HCT116 (cell line): ENCODE data around the gene GDPD2. TPM values are rescaled to one million over a fixed set of nuclear protein-coding genes. Genes with fewer than 3 reads are reported as not detected.

ENCODE experiments used
- ATAC-seq: fragments of 200-7000 bp; cut with Tn5 transposase; 2 replicates; pipeline ENCODE4 v1.9.1; 2020; ENCODE audit warnings: mild to moderate bottlenecking, moderate library complexity
- BruUV-seq: library from RNA; stranded (reverse); fragments of 400-500 nt; replicated peaks from 2 replicates; lab custom pipeline; 2021; lab: Mats Ljungman, UMichigan
- CTCF ChIA-PET: fragments of 300-600 bp; sonication (Branson Sonifier 250); formaldehyde crosslinking; loops from one replicate; lab custom pipeline; 2021; ENCODE audit warnings: antibody characterized with exemption; lab: Charles Lee
- POLR2A ChIA-PET: fragments of 300-600, 350-600 bp; sonication (Branson Sonifier 250); formaldehyde crosslinking; loops from one replicate; lab custom pipeline; 2021; ENCODE audit warnings: antibody characterized with exemption; lab: Charles Lee
- RAD21 ChIA-PET, 2 experiments: fragments of 300-600 bp; sonication (Branson Sonifier 250); formaldehyde crosslinking; loops; one replicate each; lab custom pipeline; 2023; ENCODE audit warnings: low total read pairs in 2 of 2; ENCODE audit not compliant: uncharacterized antibody in 2 of 2, unreplicated experiment in 2 of 2, low non-redundant PET in 1 of 2; lab: Charles Lee
- DNase-seq: peaks from one replicate; pipeline ENCODE4 v3.0.0-alpha.2; 2010; ENCODE audit warnings: low read depth, low spot score
- H2AFZ ChIP-seq: fragments of 200-600 bp; shearing (Covaris generic), sonication (generic); 2 replicates; pipeline ENCODE4 v1.6.1; 2017; ENCODE audit warnings: low read depth, mixed run types, mixed read lengths, antibody characterized with exemption, low read length; ENCODE audit not compliant: poor library complexity, severe bottlenecking
- H3K27ac ChIP-seq: 2 replicates; pipeline ENCODE4 v1.5.1; 2012; ENCODE audit warnings: low read depth, low read length
- H3K27me3 ChIP-seq: fragments of 200-600 bp; sonication (generic); 2 replicates; pipeline ENCODE4 v1.6.1; 2016; ENCODE audit warnings: mixed run types, low read length, mixed read lengths; ENCODE audit not compliant: insufficient read depth
- H3K36me3 ChIP-seq, 2 experiments: fragments of 200-500 bp in 1 of 2; fragments of 200-600 bp in 1 of 2; sonication (Bioruptor generic) in 1 of 2; sonication (generic) in 1 of 2; 2 replicates each; pipeline versions ENCODE4 v1.5.1 to v1.6.1; 2014 to 2016; ENCODE audit warnings: low read length in 2 of 2, inconsistent platforms in 1 of 2, mixed read lengths in 1 of 2, mixed run types in 1 of 2; ENCODE audit not compliant: insufficient read depth in 2 of 2, control insufficient read depth in 1 of 2
- H3K4me1 ChIP-seq, 2 experiments: fragments of 200-600 bp in 1 of 2; sonication (generic) in 1 of 2; 2 replicates each; pipeline versions ENCODE4 v1.5.1 to v1.6.1; 2012 to 2017; ENCODE audit warnings: low read length in 2 of 2, inconsistent platforms in 1 of 2, mild to moderate bottlenecking in 1 of 2, mixed read lengths in 1 of 2, mixed run types in 1 of 2, moderate library complexity in 1 of 2; ENCODE audit not compliant: insufficient read depth in 2 of 2, control insufficient read depth in 1 of 2
- H3K4me2 ChIP-seq: fragments of 200-600 bp; sonication (generic); 2 replicates; pipeline ENCODE4 v1.6.1; 2017; ENCODE audit warnings: mixed run types, low read length, mixed read lengths
- H3K4me3 ChIP-seq, 2 experiments: fragments of 200-600 bp in 1 of 2; sonication (generic) in 1 of 2; replicated peaks in 1 of 2; 2 replicates each; pipeline ENCODE4 v1.5.1; 2011 to 2016; ENCODE audit warnings: low read length in 2 of 2, control low read depth in 1 of 2, low read depth in 1 of 2, mild to moderate bottlenecking in 1 of 2, mixed read lengths in 1 of 2, mixed run types in 1 of 2
- H3K79me2 ChIP-seq: fragments of 200-600 bp; sonication (generic); 2 replicates; pipeline ENCODE4 v1.6.1; 2017; ENCODE audit warnings: mild to moderate bottlenecking, mixed run types, low read length, moderate library complexity, mixed read lengths; ENCODE audit not compliant: insufficient read depth
- H3K9ac ChIP-seq: fragments of 200-600 bp; sonication (generic); 2 replicates; pipeline ENCODE4 v1.6.1; 2016; ENCODE audit warnings: low read length, mixed read lengths
- H3K9me2 ChIP-seq: fragments of 200-600 bp; sonication (generic), shearing (Covaris generic); 2 replicates; pipeline ENCODE4 v1.6.1; 2017; ENCODE audit warnings: mixed run types, mild to moderate bottlenecking, moderate library complexity; ENCODE audit not compliant: insufficient read depth
- H3K9me3 ChIP-seq, 2 experiments: fragments of 200-500 bp in 1 of 2; fragments of 200-600 bp in 1 of 2; sonication (Bioruptor generic) in 1 of 2; sonication (generic) in 1 of 2; 2 replicates each; pipeline ENCODE4 v1.6.1; 2014 to 2017; ENCODE audit warnings: low read length in 2 of 2, mixed read lengths in 2 of 2, inconsistent platforms in 1 of 2, low read depth in 1 of 2, mild to moderate bottlenecking in 1 of 2, mixed run types in 1 of 2, moderate library complexity in 1 of 2; ENCODE audit not compliant: control insufficient read depth in 1 of 2, insufficient read depth in 1 of 2
- H4K20me1 ChIP-seq: fragments of 200-600 bp; sonication (generic), shearing (Covaris generic); 2 replicates; pipeline ENCODE4 v1.6.1; 2017; ENCODE audit warnings: mixed run types, mild to moderate bottlenecking, moderate library complexity; ENCODE audit not compliant: insufficient read depth
- CBX3 ChIP-seq: IDR thresholded peaks from 2 replicates; pipeline ENCODE4 v1.6.1; 2012; ENCODE audit warnings: low read depth
- EGR1 ChIP-seq: IDR thresholded peaks from 2 replicates; pipeline ENCODE4 v1.6.1; 2012; ENCODE audit warnings: low read depth
- ELF1 ChIP-seq: IDR thresholded peaks from 2 replicates; pipeline ENCODE4 v1.6.1; 2012; ENCODE audit warnings: low read depth, borderline replicate concordance
- EZH2 ChIP-seq: fragments of 200-600 bp; sonication (generic); IDR thresholded peaks from 2 replicates; pipeline ENCODE4 v1.6.1; 2017; ENCODE audit warnings: antibody characterized with exemption, mixed run types
- EZH2phosphoT487 ChIP-seq: fragments of 200-600 bp; IDR thresholded peaks from 2 replicates; pipeline ENCODE4 v1.6.1; 2018; ENCODE audit warnings: antibody characterized with exemption, borderline replicate concordance
- POLR2AphosphoS5 ChIP-seq: IDR thresholded peaks from 2 replicates; pipeline ENCODE4 v1.6.1; 2011; ENCODE audit warnings: mild to moderate bottlenecking, low read depth, low read length, moderate library complexity
- RAD21 ChIP-seq: IDR thresholded peaks from 2 replicates; pipeline ENCODE4 v1.6.1; 2012; ENCODE audit warnings: low read depth, mild to moderate bottlenecking
- SIN3A ChIP-seq: IDR thresholded peaks from 2 replicates; pipeline ENCODE4 v1.6.1; 2012; ENCODE audit warnings: low read depth
- SP1 ChIP-seq: IDR thresholded peaks from 2 replicates; pipeline ENCODE4 v1.6.1; 2012; ENCODE audit warnings: low read depth
- SRF ChIP-seq: IDR thresholded peaks from 2 replicates; pipeline ENCODE4 v1.6.1; 2012; ENCODE audit warnings: low read depth
- TCF7L2 ChIP-seq: IDR thresholded peaks from 2 replicates; pipeline ENCODE4 v1.7.0; 2011; ENCODE audit warnings: borderline replicate concordance, inconsistent platforms; ENCODE audit not compliant: insufficient read depth, insufficient read length; ENCODE audit errors: extremely low read depth
- YY1 ChIP-seq: IDR thresholded peaks from 2 replicates; pipeline ENCODE4 v1.6.1; 2011; ENCODE audit warnings: low read length, low read depth, moderate library complexity, mild to moderate bottlenecking; ENCODE audit not compliant: insufficient replicate concordance; ENCODE audit errors: extremely low read depth
- ZFX ChIP-seq: fragments of 450-650 bp; IDR thresholded peaks from 2 replicates; pipeline ENCODE4 v1.6.1; 2017
- ZNF274 ChIP-seq: fragments of 200-500 bp; sonication (Bioruptor generic); IDR thresholded peaks from 2 replicates; pipeline ENCODE4 v1.6.1; 2014; ENCODE audit warnings: mild to moderate bottlenecking, low read depth, low read length, inconsistent platforms
- intact Hi-C: fragments of 100-400 bp; cut with micrococcal nuclease; formaldehyde crosslinking; loops from 2 replicates; pipeline ENCODE4 v1.10.0; 2022
- total RNA-seq: library from RNA; stranded (reverse); gene quantifications from one replicate; pipeline ENCODE4 v1.2.1, GENCODE V29; 2021; ENCODE audit not compliant: unreplicated experiment
- TF ChIP-seq, protein P1 (sequence below): IDR thresholded peaks from 2 replicates; pipeline ENCODE4 v1.6.1; 2012; ENCODE audit warnings: low read depth
- TF ChIP-seq, protein P2 (sequence below): IDR thresholded peaks from 2 replicates; pipeline ENCODE4 v1.6.1; 2011; ENCODE audit warnings: mild to moderate bottlenecking, low read length, moderate library complexity; ENCODE audit not compliant: insufficient replicate concordance; ENCODE audit errors: extremely low read depth
- TF ChIP-seq, protein P3 (sequence below): IDR thresholded peaks from 2 replicates; pipeline ENCODE4 v1.6.1; 2012
- TF ChIP-seq, protein P4 (sequence below), 3 experiments: fragments of 200-600 bp in 1 of 3; sonication (generic) in 1 of 3; IDR thresholded peaks in 2 of 3; conservative IDR thresholded peaks in 1 of 3; 2 replicates each; pipeline ENCODE4 v1.5.1; 2012 to 2017; ENCODE audit warnings: low read depth in 2 of 3, low read length in 2 of 3, antibody characterized with exemption in 1 of 3, borderline replicate concordance in 1 of 3, control low read depth in 1 of 3, mild to moderate bottlenecking in 1 of 3, mixed read lengths in 1 of 3, mixed run types in 1 of 3, moderate library complexity in 1 of 3; ENCODE audit not compliant: insufficient read depth in 1 of 3
- TF ChIP-seq, protein P5 (sequence below): IDR thresholded peaks from 2 replicates; pipeline ENCODE4 v1.6.1; 2012

The GDPD2 gene
- total RNA-seq, 1 experiment from 2014 or later: not detected

DNA sequence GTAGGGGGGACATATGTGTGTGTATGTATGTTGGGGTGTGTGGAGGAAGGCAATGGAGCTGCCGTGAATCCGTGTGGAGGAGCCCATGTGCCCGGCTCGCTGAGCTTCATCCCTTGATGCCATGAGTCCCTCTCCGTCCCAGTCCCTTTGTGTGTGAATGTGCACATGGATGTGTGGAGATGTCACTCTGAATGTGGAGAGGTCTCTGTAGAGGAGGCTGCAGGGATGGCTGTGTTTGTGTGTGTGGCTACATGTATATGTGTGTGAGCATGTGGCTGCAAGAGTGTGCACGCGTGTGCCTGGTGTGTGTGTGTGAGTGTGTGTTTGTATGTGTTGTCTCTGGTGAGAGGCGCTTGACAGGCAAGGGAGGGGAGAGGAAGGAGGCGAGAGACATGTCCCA is 22.8 kb downstream of the GDPD2 start:
- RAD21 ChIA-PET: no interaction called here
- Histone ChIP-seq H3K9ac (no peak overlapping the region), H2AFZ (no peak overlapping the region), H3K9me3 (no peaks in the 10 kb centered on the region), H3K4me2 (no peak overlapping the region), H3K4me1 (no peaks in the 10 kb centered on the region), H3K79me2 (no peaks in the 10 kb centered on the region), H3K27me3 (no peaks in the 10 kb centered on the region), H3K27ac (no peak overlapping the region), H3K9me2 (no peaks in the 10 kb centered on the region), H4K20me1 (no peaks in the 10 kb centered on the region), H3K36me3 (no peaks in the 10 kb centered on the region), H3K4me3 (no peak overlapping the region)
- POLR2A ChIA-PET: no interaction called here
- TF ChIP-seq, protein P1, sequence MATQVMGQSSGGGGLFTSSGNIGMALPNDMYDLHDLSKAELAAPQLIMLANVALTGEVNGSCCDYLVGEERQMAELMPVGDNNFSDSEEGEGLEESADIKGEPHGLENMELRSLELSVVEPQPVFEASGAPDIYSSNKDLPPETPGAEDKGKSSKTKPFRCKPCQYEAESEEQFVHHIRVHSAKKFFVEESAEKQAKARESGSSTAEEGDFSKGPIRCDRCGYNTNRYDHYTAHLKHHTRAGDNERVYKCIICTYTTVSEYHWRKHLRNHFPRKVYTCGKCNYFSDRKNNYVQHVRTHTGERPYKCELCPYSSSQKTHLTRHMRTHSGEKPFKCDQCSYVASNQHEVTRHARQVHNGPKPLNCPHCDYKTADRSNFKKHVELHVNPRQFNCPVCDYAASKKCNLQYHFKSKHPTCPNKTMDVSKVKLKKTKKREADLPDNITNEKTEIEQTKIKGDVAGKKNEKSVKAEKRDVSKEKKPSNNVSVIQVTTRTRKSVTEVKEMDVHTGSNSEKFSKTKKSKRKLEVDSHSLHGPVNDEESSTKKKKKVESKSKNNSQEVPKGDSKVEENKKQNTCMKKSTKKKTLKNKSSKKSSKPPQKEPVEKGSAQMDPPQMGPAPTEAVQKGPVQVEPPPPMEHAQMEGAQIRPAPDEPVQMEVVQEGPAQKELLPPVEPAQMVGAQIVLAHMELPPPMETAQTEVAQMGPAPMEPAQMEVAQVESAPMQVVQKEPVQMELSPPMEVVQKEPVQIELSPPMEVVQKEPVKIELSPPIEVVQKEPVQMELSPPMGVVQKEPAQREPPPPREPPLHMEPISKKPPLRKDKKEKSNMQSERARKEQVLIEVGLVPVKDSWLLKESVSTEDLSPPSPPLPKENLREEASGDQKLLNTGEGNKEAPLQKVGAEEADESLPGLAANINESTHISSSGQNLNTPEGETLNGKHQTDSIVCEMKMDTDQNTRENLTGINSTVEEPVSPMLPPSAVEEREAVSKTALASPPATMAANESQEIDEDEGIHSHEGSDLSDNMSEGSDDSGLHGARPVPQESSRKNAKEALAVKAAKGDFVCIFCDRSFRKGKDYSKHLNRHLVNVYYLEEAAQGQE: no peak
- TF ChIP-seq, protein P2, sequence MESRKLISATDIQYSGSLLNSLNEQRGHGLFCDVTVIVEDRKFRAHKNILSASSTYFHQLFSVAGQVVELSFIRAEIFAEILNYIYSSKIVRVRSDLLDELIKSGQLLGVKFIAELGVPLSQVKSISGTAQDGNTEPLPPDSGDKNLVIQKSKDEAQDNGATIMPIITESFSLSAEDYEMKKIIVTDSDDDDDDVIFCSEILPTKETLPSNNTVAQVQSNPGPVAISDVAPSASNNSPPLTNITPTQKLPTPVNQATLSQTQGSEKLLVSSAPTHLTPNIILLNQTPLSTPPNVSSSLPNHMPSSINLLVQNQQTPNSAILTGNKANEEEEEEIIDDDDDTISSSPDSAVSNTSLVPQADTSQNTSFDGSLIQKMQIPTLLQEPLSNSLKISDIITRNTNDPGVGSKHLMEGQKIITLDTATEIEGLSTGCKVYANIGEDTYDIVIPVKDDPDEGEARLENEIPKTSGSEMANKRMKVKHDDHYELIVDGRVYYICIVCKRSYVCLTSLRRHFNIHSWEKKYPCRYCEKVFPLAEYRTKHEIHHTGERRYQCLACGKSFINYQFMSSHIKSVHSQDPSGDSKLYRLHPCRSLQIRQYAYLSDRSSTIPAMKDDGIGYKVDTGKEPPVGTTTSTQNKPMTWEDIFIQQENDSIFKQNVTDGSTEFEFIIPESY: no peak
- no peak for TF ChIP-seq SIN3A
- TF ChIP-seq, protein P3, sequence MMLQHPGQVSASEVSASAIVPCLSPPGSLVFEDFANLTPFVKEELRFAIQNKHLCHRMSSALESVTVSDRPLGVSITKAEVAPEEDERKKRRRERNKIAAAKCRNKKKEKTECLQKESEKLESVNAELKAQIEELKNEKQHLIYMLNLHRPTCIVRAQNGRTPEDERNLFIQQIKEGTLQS: no peak
- no peak for TF ChIP-seq ELF1
- no peak for TF ChIP-seq YY1
- no peak for TF ChIP-seq POLR2AphosphoS5
- TF ChIP-seq, protein P4, sequence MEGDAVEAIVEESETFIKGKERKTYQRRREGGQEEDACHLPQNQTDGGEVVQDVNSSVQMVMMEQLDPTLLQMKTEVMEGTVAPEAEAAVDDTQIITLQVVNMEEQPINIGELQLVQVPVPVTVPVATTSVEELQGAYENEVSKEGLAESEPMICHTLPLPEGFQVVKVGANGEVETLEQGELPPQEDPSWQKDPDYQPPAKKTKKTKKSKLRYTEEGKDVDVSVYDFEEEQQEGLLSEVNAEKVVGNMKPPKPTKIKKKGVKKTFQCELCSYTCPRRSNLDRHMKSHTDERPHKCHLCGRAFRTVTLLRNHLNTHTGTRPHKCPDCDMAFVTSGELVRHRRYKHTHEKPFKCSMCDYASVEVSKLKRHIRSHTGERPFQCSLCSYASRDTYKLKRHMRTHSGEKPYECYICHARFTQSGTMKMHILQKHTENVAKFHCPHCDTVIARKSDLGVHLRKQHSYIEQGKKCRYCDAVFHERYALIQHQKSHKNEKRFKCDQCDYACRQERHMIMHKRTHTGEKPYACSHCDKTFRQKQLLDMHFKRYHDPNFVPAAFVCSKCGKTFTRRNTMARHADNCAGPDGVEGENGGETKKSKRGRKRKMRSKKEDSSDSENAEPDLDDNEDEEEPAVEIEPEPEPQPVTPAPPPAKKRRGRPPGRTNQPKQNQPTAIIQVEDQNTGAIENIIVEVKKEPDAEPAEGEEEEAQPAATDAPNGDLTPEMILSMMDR (IDR thresholded peaks at IDR 0.05 in 2 of 3, conservative IDR thresholded peaks at IDR 0.05 in 1 of 3; ENCODE audit: borderline replicate concordance in 1 of 3, insufficient read depth in 1 of 3, low read depth in 2 of 3, low read length in 2 of 3): no peak
- TF ChIP-seq CBX3: no peak
- TF ChIP-seq ZNF274: no peak
- no peak for TF ChIP-seq SP1
- TF ChIP-seq RAD21: no peak
- no peak for TF ChIP-seq EZH2
- TF ChIP-seq EZH2phosphoT487: no peak
- TF ChIP-seq EGR1: no peak
- TF ChIP-seq ZFX: no peak
- TF ChIP-seq, protein P5, sequence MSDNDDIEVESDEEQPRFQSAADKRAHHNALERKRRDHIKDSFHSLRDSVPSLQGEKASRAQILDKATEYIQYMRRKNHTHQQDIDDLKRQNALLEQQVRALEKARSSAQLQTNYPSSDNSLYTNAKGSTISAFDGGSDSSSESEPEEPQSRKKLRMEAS: no peak
- TF ChIP-seq TCF7L2: no peak
- no peak for TF ChIP-seq SRF
- CTCF ChIA-PET: no interaction called here
- BruUV-seq: no TSS peak
- DNase-seq (no peak), ATAC-seq (no peak)
- intact Hi-C loops: no loop called here
